WTC11 (cell line): ENCODE data around the gene RTF2. TPM values are rescaled to one million over a fixed set of nuclear protein-coding genes. Genes with fewer than 3 reads are reported as not detected.

Experiments used
- ATAC-seq: fragments of 200-7000 bp; cut with Tn5 transposase; 2 replicates; pipeline ENCODE4 v1.10.0; 2021; ENCODE audit warnings: mild to moderate bottlenecking, moderate library complexity
- CTCF ChIA-PET: fragments of 300-600 bp; sonication (Branson Sonifier 250); formaldehyde crosslinking; loops from one replicate; lab custom pipeline; 2021; ENCODE audit warnings: antibody characterized with exemption; lab: Charles Lee
- POLR2A ChIA-PET: fragments of 350-600 bp; sonication (Branson Sonifier 250); formaldehyde crosslinking; loops from one replicate; lab custom pipeline; 2021; ENCODE audit warnings: antibody characterized with exemption; lab: Charles Lee
- DNase-seq: peaks from one replicate; pipeline ENCODE4 v3.0.0; 2021; ENCODE audit warnings: low spot score
- H3K27ac Mint-ChIP-seq: 2 replicates; pipeline ENCODE4 v1.8.0; 2021; ENCODE audit warnings: mixed read lengths
- H3K27me3 Mint-ChIP-seq: 2 replicates; pipeline ENCODE4 v1.8.0; 2021; ENCODE audit warnings: low read depth, mild to moderate bottlenecking, moderate library complexity, mixed read lengths
- H3K36me3 Mint-ChIP-seq: 2 replicates; pipeline ENCODE4 v1.8.0; 2021; ENCODE audit warnings: mixed read lengths
- H3K4me1 Mint-ChIP-seq: 2 replicates; pipeline ENCODE4 v1.8.0; 2022; ENCODE audit warnings: mixed read lengths
- H3K4me3 Mint-ChIP-seq: 2 replicates; pipeline ENCODE4 v1.8.0; 2021; ENCODE audit warnings: mild to moderate bottlenecking, moderate library complexity, mixed read lengths
- H3K9me3 Mint-ChIP-seq: 2 replicates; pipeline ENCODE4 v1.8.0; 2021; ENCODE audit warnings: mixed read lengths
- ATF1 ChIP-seq: sonication (generic); formaldehyde crosslinking; IDR thresholded peaks from 2 replicates; pipeline ENCODE4 v1.8.1; 2023; ENCODE audit warnings: mild to moderate bottlenecking, moderate library complexity, missing genetic modification reagents
- ATF2 ChIP-seq: sonication (generic); formaldehyde crosslinking; IDR thresholded peaks from 2 replicates; pipeline ENCODE4 v1.8.1; 2022; ENCODE audit warnings: low read depth, missing genetic modification reagents, borderline replicate concordance
- E2F1 ChIP-seq: sonication (generic); formaldehyde crosslinking; IDR thresholded peaks from 2 replicates; pipeline ENCODE4 v1.8.0; 2022; ENCODE audit warnings: mild to moderate bottlenecking, missing genetic modification reagents
- ESRRA ChIP-seq: sonication (generic); formaldehyde crosslinking; IDR thresholded peaks from 2 replicates; pipeline ENCODE4 v1.8.1; 2022; ENCODE audit warnings: mild to moderate bottlenecking, missing genetic modification reagents, borderline replicate concordance
- FOXP1 ChIP-seq: sonication (generic); formaldehyde crosslinking; IDR thresholded peaks from 2 replicates; pipeline ENCODE4 v1.8.0; 2022; ENCODE audit warnings: missing genetic modification reagents, mild to moderate bottlenecking, moderate library complexity, borderline replicate concordance
- GTF2I ChIP-seq: fragments of 250-450 bp; sonication (Bioruptor Pico); conservative IDR thresholded peaks from 2 replicates; pipeline ENCODE4 v1.4.0; 2021; ENCODE audit warnings: mild to moderate bottlenecking
- KAT7 ChIP-seq: sonication (generic); formaldehyde crosslinking; IDR thresholded peaks from 2 replicates; pipeline ENCODE4 v1.8.1; 2023; ENCODE audit warnings: missing genetic modification reagents, mild to moderate bottlenecking, borderline replicate concordance
- MXD4 ChIP-seq: fragments of 250-450 bp; sonication (Bioruptor Pico); IDR thresholded peaks from 2 replicates; pipeline ENCODE4 v1.8.0; 2021; ENCODE audit warnings: mild to moderate bottlenecking, moderate library complexity, borderline replicate concordance
- NR3C1 ChIP-seq: sonication (generic); formaldehyde crosslinking; conservative IDR thresholded peaks from 2 replicates; pipeline ENCODE4 v1.8.1; 2023; ENCODE audit warnings: low read depth, mild to moderate bottlenecking, missing genetic modification reagents
- RELA ChIP-seq: sonication (generic); formaldehyde crosslinking; IDR thresholded peaks from 2 replicates; pipeline ENCODE4 v1.8.1; 2022; ENCODE audit warnings: missing genetic modification reagents, mild to moderate bottlenecking, borderline replicate concordance
- RORB ChIP-seq: fragments of 250-450 bp; sonication (Bioruptor Pico); IDR thresholded peaks from 2 replicates; pipeline ENCODE4 v1.9.0; 2021; ENCODE audit warnings: mild to moderate bottlenecking
- SMAD4 ChIP-seq: sonication (generic); formaldehyde crosslinking; IDR thresholded peaks from 2 replicates; pipeline ENCODE4 v1.8.0; 2022; ENCODE audit warnings: mild to moderate bottlenecking, missing genetic modification reagents
- TCF7 ChIP-seq: sonication (generic); formaldehyde crosslinking; IDR thresholded peaks from 2 replicates; pipeline ENCODE4 v1.8.0; 2022; ENCODE audit warnings: mild to moderate bottlenecking, low read depth, missing genetic modification reagents, moderate library complexity
- USF2 ChIP-seq: sonication (generic); formaldehyde crosslinking; IDR thresholded peaks from 2 replicates; pipeline ENCODE4 v1.8.1; 2023; ENCODE audit warnings: mild to moderate bottlenecking, missing genetic modification reagents, moderate library complexity
- ZBTB21 ChIP-seq: sonication (generic); formaldehyde crosslinking; IDR thresholded peaks from 2 replicates; pipeline ENCODE4 v1.8.1; 2023; ENCODE audit warnings: mild to moderate bottlenecking, missing genetic modification reagents, borderline replicate concordance
- ZNF121 ChIP-seq: sonication (generic); formaldehyde crosslinking; IDR thresholded peaks from 2 replicates; pipeline ENCODE4 v1.8.0; 2023; ENCODE audit warnings: missing genetic modification reagents
- ZNF219 ChIP-seq: sonication (generic); formaldehyde crosslinking; IDR thresholded peaks from 2 replicates; pipeline ENCODE4 v1.8.0; 2023; ENCODE audit warnings: missing genetic modification reagents, mild to moderate bottlenecking, borderline replicate concordance
- ZNF263 ChIP-seq: sonication (generic); formaldehyde crosslinking; IDR thresholded peaks from 2 replicates; pipeline ENCODE4 v1.8.1; 2022; ENCODE audit warnings: low read depth, mild to moderate bottlenecking, moderate library complexity, missing genetic modification reagents
- ZNF416 ChIP-seq: fragments of 250-450 bp; sonication (Bioruptor Pico); IDR thresholded peaks from 2 replicates; pipeline ENCODE4 v1.9.0; 2021; ENCODE audit warnings: mild to moderate bottlenecking, inconsistent platforms
- ZNF423 ChIP-seq: fragments of 250-450 bp; sonication (Bioruptor Pico); IDR thresholded peaks from 2 replicates; pipeline ENCODE4 v2.1.2; 2022; ENCODE audit warnings: mild to moderate bottlenecking, moderate library complexity
- ZNF671 ChIP-seq: fragments of 250-450 bp; sonication (Bioruptor Pico); IDR thresholded peaks from 2 replicates; pipeline ENCODE4 v1.8.0; 2021; ENCODE audit warnings: mild to moderate bottlenecking
- total RNA-seq: library from RNA; stranded (reverse); gene quantifications from 3 replicates; pipeline ENCODE4 v1.2.3, GENCODE V29; 2021
- TF ChIP-seq, protein P1 (sequence below): fragments of 250-450 bp; sonication (Bioruptor Pico); IDR thresholded peaks from 2 replicates; pipeline ENCODE4 v1.8.0; 2021; ENCODE audit warnings: mild to moderate bottlenecking
- TF ChIP-seq, protein P2 (sequence below): sonication (generic); formaldehyde crosslinking; IDR thresholded peaks from 2 replicates; pipeline ENCODE4 v1.8.1; 2023; ENCODE audit warnings: mild to moderate bottlenecking, missing genetic modification reagents
- TF ChIP-seq, protein P3 (sequence below): sonication (generic); formaldehyde crosslinking; IDR thresholded peaks from 2 replicates; pipeline ENCODE4 v1.8.1; 2023; ENCODE audit warnings: mild to moderate bottlenecking, missing genetic modification reagents, moderate library complexity

RTF2 gene
- total RNA-seq, 1 experiment from 2014 or later, result 46.3 TPM

DNA sequence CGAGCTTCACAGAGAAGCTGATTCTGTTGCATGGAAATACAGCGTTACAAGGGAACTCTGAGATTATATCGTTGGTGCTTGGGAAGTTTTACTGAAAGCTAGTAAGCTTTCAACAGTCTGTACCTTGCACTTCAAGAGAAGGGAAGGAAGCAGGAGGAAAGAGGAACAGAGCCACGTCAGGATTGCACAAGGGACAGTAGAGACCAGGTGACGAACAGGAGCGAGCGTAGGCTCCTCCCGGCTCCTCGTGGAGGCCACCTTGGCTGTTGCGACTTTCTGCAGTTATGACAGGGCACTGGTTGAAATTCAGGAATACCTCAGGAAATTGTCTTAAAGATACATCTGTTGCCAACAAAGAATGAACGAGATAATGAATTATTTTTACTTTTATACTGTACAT, 18.8 kb downstream of the RTF2 start:
- Mint-ChIP-seq H3K27ac (no peak overlapping the region), H3K4me1 (no peaks in the 10 kb centered on the region), H3K4me3 (no peak overlapping the region), H3K9me3 (no peaks in the 10 kb centered on the region), H3K27me3 (no peaks in the 10 kb centered on the region), H3K36me3 (peaks cover 29% of the 10 kb centered on the region)
- DNase-seq, result no peak
- no peak for TF ChIP-seq MXD4
- TF ChIP-seq KAT7 (CRISPR knock-in tag), result no peak
- no peak for TF ChIP-seq TCF7 (CRISPR knock-in tag)
- TF ChIP-seq USF2, result no peak
- TF ChIP-seq, protein P1, sequence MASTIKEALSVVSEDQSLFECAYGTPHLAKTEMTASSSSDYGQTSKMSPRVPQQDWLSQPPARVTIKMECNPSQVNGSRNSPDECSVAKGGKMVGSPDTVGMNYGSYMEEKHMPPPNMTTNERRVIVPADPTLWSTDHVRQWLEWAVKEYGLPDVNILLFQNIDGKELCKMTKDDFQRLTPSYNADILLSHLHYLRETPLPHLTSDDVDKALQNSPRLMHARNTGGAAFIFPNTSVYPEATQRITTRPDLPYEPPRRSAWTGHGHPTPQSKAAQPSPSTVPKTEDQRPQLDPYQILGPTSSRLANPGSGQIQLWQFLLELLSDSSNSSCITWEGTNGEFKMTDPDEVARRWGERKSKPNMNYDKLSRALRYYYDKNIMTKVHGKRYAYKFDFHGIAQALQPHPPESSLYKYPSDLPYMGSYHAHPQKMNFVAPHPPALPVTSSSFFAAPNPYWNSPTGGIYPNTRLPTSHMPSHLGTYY, result no peak
- TF ChIP-seq E2F1 (CRISPR knock-in tag), result no peak
- POLR2A ChIA-PET, result no interaction called here
- CTCF ChIA-PET, result no interaction called here
- no peak for ATAC-seq

DNA sequence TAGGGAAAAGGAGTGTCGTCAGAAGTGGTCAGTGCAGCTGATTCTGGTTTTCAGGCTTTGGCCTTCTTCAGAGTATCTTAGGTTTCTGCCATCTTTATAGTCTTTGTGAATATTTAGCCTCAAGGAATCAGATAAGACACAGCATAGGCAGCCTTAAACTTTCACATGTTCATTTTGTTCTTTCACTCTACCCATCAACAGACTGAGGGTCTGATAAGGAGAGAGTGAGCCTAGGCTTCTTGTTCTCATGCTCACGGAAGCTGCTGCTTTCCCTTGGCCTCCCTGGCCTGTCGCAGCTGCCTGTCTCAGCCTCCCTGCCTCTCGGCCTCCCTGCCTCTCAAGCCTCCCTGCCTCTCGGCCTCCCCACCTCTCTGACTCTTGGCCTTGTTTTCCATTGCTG, 20.1 kb downstream of the RTF2 start:
- DNase-seq (no peak), ATAC-seq (no peak)
- Mint-ChIP-seq H3K27ac (no peak overlapping the region), H3K9me3 (no peaks in the 10 kb centered on the region), H3K4me3 (no peak overlapping the region), H3K36me3 (peaks cover 22% of the 10 kb centered on the region), H3K27me3 (no peaks in the 10 kb centered on the region), H3K4me1 (no peaks in the 10 kb centered on the region)
- ChIA-PET POLR2A (no interaction called here), CTCF (no interaction called here)
- no peak for TF ChIP-seq ZBTB21 (CRISPR knock-in tag)
- TF ChIP-seq, protein P1, result no peak
- no peak for TF ChIP-seq ATF2 (CRISPR knock-in tag)
- no peak for TF ChIP-seq NR3C1
- no peak for TF ChIP-seq SMAD4 (CRISPR knock-in tag)
- TF ChIP-seq, protein P2, sequence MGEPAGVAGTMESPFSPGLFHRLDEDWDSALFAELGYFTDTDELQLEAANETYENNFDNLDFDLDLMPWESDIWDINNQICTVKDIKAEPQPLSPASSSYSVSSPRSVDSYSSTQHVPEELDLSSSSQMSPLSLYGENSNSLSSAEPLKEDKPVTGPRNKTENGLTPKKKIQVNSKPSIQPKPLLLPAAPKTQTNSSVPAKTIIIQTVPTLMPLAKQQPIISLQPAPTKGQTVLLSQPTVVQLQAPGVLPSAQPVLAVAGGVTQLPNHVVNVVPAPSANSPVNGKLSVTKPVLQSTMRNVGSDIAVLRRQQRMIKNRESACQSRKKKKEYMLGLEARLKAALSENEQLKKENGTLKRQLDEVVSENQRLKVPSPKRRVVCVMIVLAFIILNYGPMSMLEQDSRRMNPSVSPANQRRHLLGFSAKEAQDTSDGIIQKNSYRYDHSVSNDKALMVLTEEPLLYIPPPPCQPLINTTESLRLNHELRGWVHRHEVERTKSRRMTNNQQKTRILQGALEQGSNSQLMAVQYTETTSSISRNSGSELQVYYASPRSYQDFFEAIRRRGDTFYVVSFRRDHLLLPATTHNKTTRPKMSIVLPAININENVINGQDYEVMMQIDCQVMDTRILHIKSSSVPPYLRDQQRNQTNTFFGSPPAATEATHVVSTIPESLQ (CRISPR knock-in tag), result no peak
- no peak for TF ChIP-seq ZNF671 (CRISPR knock-in tag)
- no peak for TF ChIP-seq ZNF219 (CRISPR knock-in tag)

DNA sequence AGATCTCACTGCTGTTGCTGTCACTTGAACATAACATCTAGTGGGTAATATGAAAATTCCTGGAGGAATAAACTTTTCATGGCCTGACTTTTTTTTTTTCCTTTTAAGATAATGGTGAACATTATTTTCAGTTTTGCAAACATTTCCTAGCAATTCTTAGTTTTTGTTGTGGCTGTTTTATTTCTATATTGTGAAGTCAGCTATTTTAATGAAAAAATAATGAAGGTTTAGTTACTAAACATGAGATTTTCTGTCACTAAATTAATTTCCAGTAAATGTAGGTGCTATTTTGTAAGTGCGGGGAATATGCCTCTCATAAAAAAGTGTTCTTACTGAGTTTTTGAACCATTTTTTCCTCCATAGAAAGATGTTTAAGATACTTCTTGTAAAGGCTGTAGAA, 32.7 kb downstream of the RTF2 start:
- H3K27me3 Mint-ChIP-seq, result no peaks in the 10 kb centered on the region
- ChIA-PET POLR2A (no interaction called here), CTCF (no interaction called here)
- no peak for DNase-seq
- H3K4me3 Mint-ChIP-seq, result no peak overlapping the region
- ATAC-seq, result no peak
- H3K27ac Mint-ChIP-seq, result no peak overlapping the region
- H3K9me3 Mint-ChIP-seq, result peaks cover 4% of the 10 kb centered on the region; the same call in 1 of the 2 replicates
- TF ChIP-seq RORB (no peak), ATF2 (CRISPR knock-in tag) (no peak), FOXP1 (CRISPR knock-in tag) (no peak), ZNF121 (CRISPR knock-in tag) (no peak), ESRRA (CRISPR knock-in tag) (no peak), NR3C1 (no peak), GTF2I (CRISPR knock-in tag) (no peak), ZNF423 (CRISPR knock-in tag) (no peak), ZNF416 (CRISPR knock-in tag) (no peak), ZNF263 (no peak), ATF1 (CRISPR knock-in tag) (no peak), RELA (CRISPR knock-in tag) (no peak)
- TF ChIP-seq, protein P3, sequence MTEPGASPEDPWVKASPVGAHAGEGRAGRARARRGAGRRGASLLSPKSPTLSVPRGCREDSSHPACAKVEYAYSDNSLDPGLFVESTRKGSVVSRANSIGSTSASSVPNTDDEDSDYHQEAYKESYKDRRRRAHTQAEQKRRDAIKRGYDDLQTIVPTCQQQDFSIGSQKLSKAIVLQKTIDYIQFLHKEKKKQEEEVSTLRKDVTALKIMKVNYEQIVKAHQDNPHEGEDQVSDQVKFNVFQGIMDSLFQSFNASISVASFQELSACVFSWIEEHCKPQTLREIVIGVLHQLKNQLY, result no peak
- peaks cover 4% of the 10 kb centered on the region for H3K4me1 Mint-ChIP-seq
- peaks cover 13% of the 10 kb centered on the region for H3K36me3 Mint-ChIP-seq
